ENCODE data around the gene ACTR5. TPM values are rescaled to one million over a fixed set of nuclear protein-coding genes. Genes with fewer than 3 reads are reported as not detected.

ACTR5 gene
- total RNA-seq, 1 experiment from 2014 or later, result 22.0 TPM

GRCh38 chr20:38790200-38791053 is 42.2 kb downstream of the ACTR5 start:
- no peaks in the 10 kb centered on the region for H3K79me2 ChIP-seq (ENCODE audit: insufficient read depth, low read length)
- no peaks in the 10 kb centered on the region for H3K9me3 ChIP-seq (ENCODE audit: control insufficient read depth in 1 of 2, insufficient read depth in 1 of 2, low read depth in 1 of 2, low read length in 2 of 2)
- no TSS peak for BruUV-seq (replicated peaks)
- H2AFZ ChIP-seq (ENCODE audit: low read depth, low read length, poor library complexity, severe bottlenecking), result peak overlapping the region; percentile 95
- no peaks in the 10 kb centered on the region for H3K36me3 ChIP-seq (ENCODE audit: control insufficient read depth in 1 of 2, insufficient read depth in 2 of 2, low read length in 2 of 2)
- peak overlapping the region; percentile 65 for H3K4me2 ChIP-seq (ENCODE audit: low read length)
- TF ChIP-seq CBX3 (IDR thresholded peaks at IDR 0.05; ENCODE audit: low read depth) (peak; percentile 48; the same call in 1 of the 2 replicates), ELF1 (IDR thresholded peaks at IDR 0.05; ENCODE audit: borderline replicate concordance, low read depth) (no peak), CTCF (IDR thresholded peaks at IDR 0.05 in 2 of 3, conservative IDR thresholded peaks at IDR 0.05 in 1 of 3; ENCODE audit: borderline replicate concordance in 1 of 3, insufficient read depth in 1 of 3, low read depth in 2 of 3, low read length in 2 of 3) (peak; percentile 66 to 80 (median 68); a peak in 5 of 6 replicates), FOSL1 (IDR thresholded peaks at IDR 0.05; ENCODE audit: low read depth) (peak; percentile 20; the same call in 1 of the 2 replicates), SIN3A (IDR thresholded peaks at IDR 0.05; ENCODE audit: low read depth) (no peak), RAD21 (IDR thresholded peaks at IDR 0.05; ENCODE audit: low read depth) (peak; percentile 79)
- peak overlapping the region; percentile 20 for H3K9ac ChIP-seq (ENCODE audit: low read length)
- intact Hi-C loops (cut with micrococcal nuclease), result loop anchor here (1.0 kb wide), 1 partner anchor 144 kb away; no protein-coding TSS in a partner anchor
- no peaks in the 10 kb centered on the region for H4K20me1 ChIP-seq (ENCODE audit: insufficient read depth)
- DNase-seq (ENCODE audit: low read depth, low spot score) (peak; percentile 68), ATAC-seq (peak; percentile 89)
- ChIA-PET RAD21 (ENCODE audit: low non-redundant PET in 1 of 2, low total read pairs in 2 of 2, uncharacterized antibody in 2 of 2, unreplicated experiment in 2 of 2) (interaction anchor here (0.7 to 1.8 kb wide), 2 partner anchors 11 to 132 kb away, joined by 3 to 4 read pairs; no protein-coding TSS in a partner anchor), POLR2A (interaction anchor here (0.6 to 3.6 kb wide), 3 partner anchors 12 to 459 kb away, joined by 3 to 14 read pairs (median 3); no protein-coding TSS in a partner anchor), CTCF (interaction anchor here (0.7 to 1.9 kb wide), 9 partner anchors 9 to 141 kb away, joined by 3 to 8 read pairs (median 5); no protein-coding TSS in a partner anchor)
- no peaks in the 10 kb centered on the region for H3K27me3 ChIP-seq (ENCODE audit: insufficient read depth, low read length)
- H3K27ac ChIP-seq (ENCODE audit: low read depth, low read length), result peak overlapping the region; percentile 47
- H3K9me2 ChIP-seq (ENCODE audit: insufficient read depth), result no peaks in the 10 kb centered on the region
- H3K4me3 ChIP-seq (replicated peaks in 1 of 2; ENCODE audit: low read depth in 1 of 2, low read length in 2 of 2), result peak overlapping the region in 1 of 2 experiments; percentile 24; a peak in 2 of 4 replicates
- H3K4me1 ChIP-seq (ENCODE audit: control insufficient read depth in 1 of 2, insufficient read depth in 2 of 2, low read length in 2 of 2), result peaks cover 19 to 37% of the 10 kb centered on the region in 2 experiments

All from HCT116 (cell line).